HG03565 (cell line): Measurements from ENCODE around the gene CALR3.
"Not testable (repeated sequence)": the region's sequence is repeated elsewhere in the genome, so short reads cannot be mapped to it uniquely, and the experiment has no call there.

Experiments used
- ATAC-seq: cut with Tn5 transposase; IDR thresholded peaks from one replicate; pipeline ENCODE4 v1.9.1; 2021; ENCODE audit warnings: mild to moderate bottlenecking, moderate library complexity; ENCODE audit not compliant: unreplicated experiment

The CALR3 gene

GRCh38 chr19:16458391-16459341 is 37.3 kb downstream of the CALR3 start:
- no peak for ATAC-seq

GRCh38 chr19:16457954-16458331 is 38.0 kb downstream of the CALR3 start:
- no peak for ATAC-seq

GRCh38 chr19:16457195-16457953 is 38.6 kb downstream of the CALR3 start:
- ATAC-seq, result no peak

- no peak for ATAC-seq
Observed at GRCh38 chr19:16456652-16457194, 39.2 kb downstream of the CALR3 start.

- ATAC-seq, result no peak
Observed at GRCh38 chr19:16455489-16455888, 40.5 kb downstream of the CALR3 start.

GRCh38 chr19:16454351-16454918 is 41.5 kb downstream of the CALR3 start:
- no peak for ATAC-seq

GRCh38 chr19:16452325-16452724 is 43.6 kb downstream of the CALR3 start:
- ATAC-seq, result no peak

- ATAC-seq, result peak; percentile 32
Observed at GRCh38 chr19:16449330-16449961, 46.5 kb downstream of the CALR3 start.

GRCh38 chr19:16448872-16449271 is 47.1 kb downstream of the CALR3 start:
- ATAC-seq, result not testable (repeated sequence)

GRCh38 chr19:16446724-16447368 is 49.1 kb downstream of the CALR3 start:
- ATAC-seq, result peak; percentile 26

- no peak for ATAC-seq
Observed at GRCh38 chr19:16446108-16446723, 49.8 kb downstream of the CALR3 start.

GRCh38 chr19:16445238-16446107 is 50.5 kb downstream of the CALR3 start:
- ATAC-seq, result no peak

- no peak for ATAC-seq
Observed at GRCh38 chr19:16444269-16444600, 51.7 kb downstream of the CALR3 start.

- ATAC-seq, result no peak
Observed at GRCh38 chr19:16442386-16443276, 53.3 kb downstream of the CALR3 start.

GRCh38 chr19:16441661-16442162 is 54.3 kb downstream of the CALR3 start:
- no peak for ATAC-seq

GRCh38 chr19:16436780-16437332 is 59.1 kb downstream of the CALR3 start:
- ATAC-seq, result no peak

- ATAC-seq, result no peak
Observed at GRCh38 chr19:16435999-16436650, 59.8 kb downstream of the CALR3 start.
